ENCODE data around the gene MAST4.
"Not testable (repeated sequence)": the region's sequence is repeated elsewhere in the genome, so short reads cannot be mapped to it uniquely, and the experiment has no call there.

Gene MAST4

DNA sequence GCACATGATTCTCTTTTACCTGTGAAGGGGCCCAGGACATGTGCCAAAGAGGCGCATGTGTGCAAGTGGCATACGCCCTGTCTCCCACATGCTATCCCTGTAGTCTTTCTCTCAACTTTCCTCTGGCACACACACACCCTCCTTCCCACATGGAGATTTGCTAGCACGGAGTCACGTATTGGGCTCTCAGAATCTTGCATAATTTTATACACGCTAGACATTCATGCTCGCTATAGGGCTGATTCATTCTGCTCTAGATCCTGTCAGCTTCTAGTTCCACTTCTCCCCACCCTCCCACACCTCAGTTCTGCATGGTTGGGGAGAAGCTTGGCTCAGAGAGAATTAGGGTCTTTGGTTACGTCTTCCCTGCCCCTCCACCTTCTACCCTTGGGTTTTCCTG, 527.6 kb downstream of the MAST4 start:
- no peak for DNase-seq (ENCODE audit: low read depth in 2 of 2)

- DNase-seq (ENCODE audit: low read depth in 2 of 2) = no peak
Observed at GRCh38 chr5:67124556-67124955, 528.4 kb downstream of the MAST4 start.

GRCh38 chr5:67127347-67127895, 531.2 kb downstream of the MAST4 start:
- not testable (repeated sequence) for DNase-seq (ENCODE audit: low read depth in 2 of 2)

- DNase-seq (ENCODE audit: low read depth in 2 of 2) = no peak
Observed at GRCh38 chr5:67129768-67130167, 533.6 kb downstream of the MAST4 start.

- no peak for DNase-seq (ENCODE audit: low read depth in 2 of 2)
Observed at GRCh38 chr5:67133217-67133616, 537.0 kb downstream of the MAST4 start.

DNA sequence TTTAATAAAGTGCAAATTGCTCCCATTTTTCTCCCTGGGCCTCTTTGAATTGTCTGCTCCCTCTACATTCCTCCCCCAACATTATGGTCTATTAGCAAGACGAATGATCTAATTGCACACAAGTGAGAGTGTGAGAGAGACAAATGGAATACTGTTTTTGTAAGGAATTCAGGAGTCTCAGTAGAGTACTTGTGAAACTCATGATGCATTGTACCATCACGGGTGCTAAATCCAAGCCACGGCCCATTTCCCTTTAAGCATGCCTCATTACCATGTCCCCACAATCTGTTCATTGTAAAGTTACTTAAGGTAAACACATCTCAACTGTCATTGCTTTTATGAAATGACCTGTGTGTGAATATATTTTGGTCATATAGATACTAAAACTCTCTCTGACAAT, 537.6 kb downstream of the MAST4 start:
- no peak for DNase-seq (ENCODE audit: low read depth in 2 of 2)

GRCh38 chr5:67135381-67135984, 539.3 kb downstream of the MAST4 start:
- DNase-seq (ENCODE audit: low read depth in 2 of 2) = no peak

GRCh38 chr5:67139030-67139429, 542.8 kb downstream of the MAST4 start:
- no peak for DNase-seq (ENCODE audit: low read depth in 2 of 2)

GRCh38 chr5:67140413-67140812, 544.2 kb downstream of the MAST4 start:
- DNase-seq (ENCODE audit: low read depth in 2 of 2) = no peak

DNA sequence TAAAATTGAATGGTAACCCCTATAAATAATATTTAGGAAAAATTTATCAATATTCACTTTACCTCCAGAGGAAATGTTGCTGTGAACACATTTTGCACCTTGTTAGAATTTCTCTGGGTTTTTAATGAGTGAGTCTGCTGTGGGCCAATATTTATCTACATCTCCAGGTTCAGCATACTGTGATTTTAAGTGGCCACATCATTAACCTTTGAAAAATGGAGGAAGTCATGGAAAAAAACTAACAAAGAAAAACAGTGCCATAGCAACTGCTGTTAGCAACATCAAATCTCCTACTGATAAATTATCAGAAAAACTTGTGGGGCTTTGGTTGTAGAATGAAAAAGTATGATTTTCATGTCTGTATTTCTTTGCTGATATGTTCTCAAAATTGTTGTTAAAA, 545.5 kb downstream of the MAST4 start:
- DNase-seq (ENCODE audit: low read depth in 2 of 2) = no peak

- no peak for DNase-seq (ENCODE audit: low read depth in 2 of 2)
Observed at GRCh38 chr5:67142816-67143215, 546.6 kb downstream of the MAST4 start.

DNA sequence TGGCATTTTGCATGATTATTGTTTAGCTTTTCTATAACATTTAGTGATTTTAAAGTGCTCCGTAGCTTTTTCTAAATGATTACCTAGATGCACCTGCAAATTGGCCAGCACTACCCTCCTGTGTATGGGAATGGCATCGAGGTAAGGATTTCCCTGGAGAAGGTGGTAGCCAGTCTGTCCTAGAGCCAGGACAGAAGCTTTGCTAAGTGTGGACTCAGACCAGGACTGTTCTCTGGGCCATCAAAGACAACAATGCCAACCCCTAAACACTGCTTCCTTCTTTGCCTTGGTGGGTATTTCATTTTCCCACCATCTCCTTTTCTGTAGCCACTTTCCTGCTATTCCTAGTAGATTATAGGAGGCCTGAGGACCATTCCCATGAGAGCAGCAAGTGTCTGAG, 547.4 kb downstream of the MAST4 start:
- no peak for DNase-seq (ENCODE audit: low read depth in 2 of 2)

DNA sequence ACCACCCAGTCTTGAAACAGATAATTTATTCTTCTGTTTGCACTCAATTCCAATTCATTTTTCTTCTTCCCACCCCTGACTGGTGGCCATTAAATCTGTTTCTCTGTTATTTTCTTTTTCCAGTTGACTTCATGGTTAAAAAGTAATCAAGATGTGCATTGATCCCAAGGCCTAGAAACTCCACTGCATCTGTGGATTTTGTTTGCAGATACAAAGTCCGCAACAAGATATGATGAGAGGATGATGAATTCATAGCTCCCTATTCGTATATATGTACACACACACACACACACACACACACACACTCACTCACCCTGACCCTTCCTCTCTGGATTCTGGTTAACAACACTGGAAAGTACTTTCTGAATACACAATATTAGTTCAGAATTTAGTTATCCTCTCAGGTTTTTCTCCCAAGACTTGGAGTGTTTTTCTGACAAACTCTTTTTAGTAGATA, 548.0 kb downstream of the MAST4 start:
- no peak for DNase-seq (ENCODE audit: low read depth in 2 of 2)

DNA sequence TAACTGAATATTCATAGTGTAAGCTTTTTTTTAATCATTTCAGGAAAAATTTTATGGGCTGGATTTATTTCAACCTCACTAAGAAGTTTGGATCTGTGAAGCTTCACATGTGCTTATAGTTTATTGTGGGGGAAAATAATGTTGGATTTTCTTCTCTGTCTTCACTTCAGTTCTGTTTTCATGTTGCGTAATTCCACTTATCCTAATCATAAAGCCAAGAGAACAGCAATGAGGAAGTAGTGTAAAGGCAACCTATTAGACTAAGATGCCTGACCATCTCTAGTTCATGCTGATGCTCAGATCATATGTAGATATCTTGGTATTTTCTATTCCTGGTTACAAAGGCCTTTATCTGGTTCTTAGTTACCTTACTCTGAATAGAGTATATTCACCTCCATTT, 550.4 kb downstream of the MAST4 start:
- DNase-seq (ENCODE audit: low read depth in 2 of 2) = no peak

GRCh38 chr5:67146981-67147380, 550.8 kb downstream of the MAST4 start:
- DNase-seq (ENCODE audit: low read depth in 2 of 2) = no peak

DNA sequence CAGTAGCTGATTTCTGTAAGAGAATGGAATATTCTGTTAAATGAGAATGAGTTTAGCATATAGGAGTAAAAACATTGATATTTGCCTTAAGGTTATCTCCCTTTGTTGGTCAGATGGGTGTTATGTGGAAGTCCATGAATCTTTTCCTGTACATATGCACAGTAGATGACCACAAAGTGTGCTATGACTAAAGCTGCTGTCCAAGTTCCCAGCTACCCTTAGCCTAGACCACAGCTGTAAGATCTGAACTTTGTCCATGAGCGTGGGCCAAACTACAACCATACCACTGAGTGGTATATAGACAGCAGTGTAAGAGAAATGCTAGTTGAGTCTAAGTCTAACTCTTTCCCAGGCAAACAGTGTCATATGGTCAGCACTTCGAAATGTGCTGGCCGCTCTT, 551.6 kb downstream of the MAST4 start:
- no peak for DNase-seq (ENCODE audit: low read depth in 2 of 2)

DNA sequence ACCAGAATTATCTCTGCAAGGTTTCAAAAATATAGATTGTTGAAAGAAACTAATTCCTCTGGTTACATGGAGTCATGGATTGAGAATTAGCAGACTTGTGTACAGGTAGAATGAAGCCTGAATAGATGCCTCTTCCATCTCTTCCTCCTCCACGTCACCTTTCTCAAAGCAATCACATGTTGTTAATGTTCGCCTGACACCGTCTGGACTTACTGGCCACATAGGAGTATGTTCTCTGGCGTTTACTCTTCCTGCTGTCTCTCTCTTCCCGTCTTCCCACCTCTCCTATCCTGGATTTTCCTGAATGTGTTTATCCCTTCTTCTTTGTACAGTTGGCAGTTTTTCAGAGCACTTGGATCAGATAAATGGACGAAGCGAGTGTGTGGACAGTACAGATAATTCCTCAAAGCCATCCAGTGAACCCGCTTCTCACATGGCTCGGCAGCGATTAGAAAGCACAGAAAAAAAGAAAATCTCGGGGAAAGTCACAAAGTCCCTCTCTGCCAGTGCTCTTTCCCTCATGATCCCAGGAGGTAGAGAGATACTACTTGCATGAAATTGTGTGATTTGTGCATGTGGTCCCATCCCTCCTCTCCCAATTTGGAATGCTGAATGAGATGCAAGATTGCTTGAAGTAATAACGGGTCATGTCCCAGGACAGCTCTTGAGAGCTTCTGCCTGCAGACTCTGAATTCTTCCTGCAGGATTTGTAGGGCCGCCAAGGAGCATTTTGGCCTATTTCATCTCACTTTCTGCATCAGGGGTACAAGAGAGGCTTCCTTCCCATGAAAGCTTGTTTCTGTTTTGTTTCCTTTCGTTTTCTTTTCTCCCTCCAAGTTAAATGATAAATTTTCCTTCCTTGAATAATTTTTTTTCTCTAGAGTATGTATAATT, 553.1 kb downstream of the MAST4 start:
- no peak for DNase-seq (ENCODE audit: low read depth in 2 of 2)

- no peak for DNase-seq (ENCODE audit: low read depth in 2 of 2)
Observed at GRCh38 chr5:67149951-67150523, 553.8 kb downstream of the MAST4 start.

DNA sequence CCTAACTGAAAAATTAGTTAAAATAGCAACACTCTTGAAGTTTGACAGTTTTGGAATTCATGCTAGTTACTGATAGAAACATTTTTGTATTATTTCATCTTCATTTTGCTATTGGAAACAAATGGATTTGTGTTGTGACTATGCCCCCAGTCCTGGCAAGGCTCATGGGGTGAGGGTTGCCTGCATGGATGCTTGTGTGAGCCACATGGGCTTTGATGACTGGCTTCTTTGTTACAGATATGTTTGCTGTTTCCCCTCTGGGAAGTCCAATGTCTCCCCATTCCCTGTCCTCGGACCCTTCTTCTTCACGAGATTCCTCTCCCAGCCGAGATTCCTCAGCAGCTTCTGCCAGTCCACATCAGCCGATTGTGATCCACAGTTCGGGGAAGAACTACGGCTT, 556.2 kb downstream of the MAST4 start:
- no peak for DNase-seq (ENCODE audit: low read depth in 2 of 2)

GRCh38 chr5:67153292-67153691, 557.1 kb downstream of the MAST4 start:
- DNase-seq (ENCODE audit: low read depth in 2 of 2) = no peak

GRCh38 chr5:67154556-67155206, 558.5 kb downstream of the MAST4 start:
- no peak for DNase-seq (ENCODE audit: low read depth in 2 of 2)

DNA sequence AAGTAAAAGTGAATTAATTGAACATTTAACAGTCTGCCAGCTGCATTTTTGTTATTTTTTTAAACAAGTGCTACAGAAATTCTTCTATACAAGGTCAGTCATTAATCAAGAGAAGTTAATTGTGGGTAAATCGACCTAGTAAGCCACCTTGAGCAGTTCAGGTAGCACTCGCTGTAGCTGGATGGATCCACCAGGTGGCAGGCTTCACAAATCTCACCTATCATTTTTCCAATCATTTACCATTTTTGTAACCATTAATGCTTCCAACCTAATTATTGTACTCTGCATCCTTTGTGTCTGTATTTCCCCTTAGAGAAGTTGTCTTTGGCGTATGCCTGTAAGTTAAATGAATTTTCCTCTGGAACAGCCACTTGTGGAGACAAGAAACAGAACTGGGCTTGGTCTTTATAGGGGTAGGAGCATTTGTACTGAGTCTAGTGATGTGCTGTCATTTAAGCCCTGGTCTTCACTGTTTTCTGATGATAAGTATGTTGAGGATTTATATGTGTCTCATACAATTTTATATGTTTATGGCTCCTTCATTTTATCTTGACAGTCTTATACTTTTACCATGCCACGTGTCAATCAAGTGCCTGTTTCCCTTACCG, 560.9 kb downstream of the MAST4 start:
- DNase-seq (ENCODE audit: low read depth in 2 of 2) = no peak
